ENCODE measurements around the gene CD81. TPM values are rescaled to one million over a fixed set of nuclear protein-coding genes. Genes with fewer than 3 reads are reported as not detected.

CD81 gene
- total RNA-seq, 1 experiment from 2014 or later, result 183 TPM

DNA sequence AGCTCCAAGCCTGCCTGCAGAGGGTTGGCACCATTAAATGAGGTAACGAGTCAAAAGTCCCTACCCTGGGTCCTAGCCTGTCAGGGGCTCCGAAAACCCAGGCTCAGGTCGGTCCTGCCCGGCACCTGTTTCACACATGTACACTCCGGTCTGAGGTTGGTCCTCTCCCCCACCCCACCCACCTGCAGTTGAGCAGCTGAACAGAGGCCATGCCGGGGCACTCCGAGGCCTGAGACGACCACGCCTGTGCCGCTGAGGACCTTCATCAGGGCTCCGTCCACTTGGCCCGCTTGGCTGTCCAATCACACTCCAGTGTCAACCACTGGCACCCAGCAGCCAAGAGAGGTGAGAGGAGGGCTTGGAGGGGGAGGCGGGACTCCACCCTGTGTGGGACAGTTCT is 25.0 kb downstream of the CD81 start:
- CTCF ChIA-PET, result interaction anchor here (0.6 to 3.5 kb wide), 6 partner anchors 11 to 1487 kb away, joined by 3 to 28 read pairs (median 6); no protein-coding TSS in a partner anchor

DNA sequence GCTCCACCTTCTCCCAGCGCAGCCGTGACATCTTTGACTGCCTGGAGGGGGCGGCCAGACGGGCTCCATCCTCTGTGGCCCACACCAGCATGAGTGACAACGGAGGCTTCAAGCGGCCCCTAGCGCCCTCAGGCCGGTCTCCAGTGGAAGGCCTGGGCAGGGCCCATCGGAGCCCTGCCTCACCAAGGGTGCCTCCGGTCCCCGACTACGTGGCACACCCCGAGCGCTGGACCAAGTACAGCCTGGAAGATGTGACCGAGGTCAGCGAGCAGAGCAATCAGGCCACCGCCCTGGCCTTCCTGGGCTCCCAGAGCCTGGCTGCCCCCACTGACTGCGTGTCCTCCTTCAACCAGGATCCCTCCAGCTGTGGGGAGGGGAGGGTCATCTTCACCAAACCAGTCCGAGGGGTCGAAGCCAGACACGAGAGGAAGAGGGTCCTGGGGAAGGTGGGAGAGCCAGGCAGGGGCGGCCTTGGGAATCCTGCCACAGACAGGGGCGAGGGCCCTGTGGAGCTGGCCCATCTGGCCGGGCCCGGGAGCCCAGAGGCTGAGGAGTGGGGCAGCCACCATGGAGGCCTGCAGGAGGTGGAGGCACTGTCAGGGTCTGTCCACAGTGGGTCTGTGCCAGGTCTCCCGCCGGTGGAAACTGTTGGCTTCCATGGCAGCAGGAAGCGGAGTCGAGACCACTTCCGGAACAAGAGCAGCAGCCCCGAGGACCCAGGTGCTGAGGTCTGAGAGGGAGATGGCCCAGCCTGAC is 26.0 kb downstream of the CD81 start:
- no peak for DNase-seq (ENCODE audit: unreplicated experiment)
- Mint-ChIP-seq H3K9me3 (ENCODE audit: unreplicated experiment) (no peaks in the 10 kb centered on the region), H3K27me3 (ENCODE audit: insufficient read depth, unreplicated experiment) (no peaks in the 10 kb centered on the region), H3K27ac (ENCODE audit: low read depth, unreplicated experiment) (no peak overlapping the region), H3K4me1 (ENCODE audit: insufficient read depth, unreplicated experiment) (no peaks in the 10 kb centered on the region), H3K4me3 (ENCODE audit: unreplicated experiment) (peak overlapping the region; percentile 46), H3K36me3 (ENCODE audit: insufficient read depth, unreplicated experiment) (peaks cover 21% of the 10 kb centered on the region)
- CTCF ChIA-PET, result interaction anchor here (0.6 to 1.9 kb wide), 5 partner anchors 17 to 749 kb away, joined by 3 to 11 read pairs (median 5); no protein-coding TSS in a partner anchor
- intact Hi-C loops (cut with micrococcal nuclease), result no loop called here
- TF ChIP-seq CTCF (IDR thresholded peaks at IDR 0.05; ENCODE audit: unreplicated experiment), result no peak
- POLR2A ChIA-PET, result no interaction called here
- BruUV-seq (replicated peaks), result no TSS peak

More for the DNA sequence above, 25.0 kb downstream of the CD81 start:
- intact Hi-C loops (cut with micrococcal nuclease), result no loop called here
- BruUV-seq (replicated peaks), result no TSS peak
- Mint-ChIP-seq H3K36me3 (ENCODE audit: insufficient read depth, unreplicated experiment) (peaks cover 27% of the 10 kb centered on the region), H3K4me3 (ENCODE audit: unreplicated experiment) (peak overlapping the region; percentile 86), H3K27ac (ENCODE audit: low read depth, unreplicated experiment) (peak overlapping the region; percentile 9), H3K9me3 (ENCODE audit: unreplicated experiment) (no peaks in the 10 kb centered on the region), H3K27me3 (ENCODE audit: insufficient read depth, unreplicated experiment) (no peaks in the 10 kb centered on the region), H3K4me1 (ENCODE audit: insufficient read depth, unreplicated experiment) (no peaks in the 10 kb centered on the region)
- no peak for DNase-seq (ENCODE audit: unreplicated experiment)
- POLR2A ChIA-PET, result interaction anchor here (3.1 to 3.2 kb wide), 2 partner anchors 11 to 24 kb away, joined by 13 to 30 read pairs; partner anchors contain the start of gene CD81
- no peak for TF ChIP-seq CTCF (IDR thresholded peaks at IDR 0.05; ENCODE audit: unreplicated experiment)

- H3K27ac Mint-ChIP-seq (ENCODE audit: low read depth, unreplicated experiment), result no peak overlapping the region
- no peaks in the 10 kb centered on the region for H3K27me3 Mint-ChIP-seq (ENCODE audit: insufficient read depth, unreplicated experiment)
- no TSS peak for BruUV-seq (replicated peaks)
- TF ChIP-seq CTCF (IDR thresholded peaks at IDR 0.05; ENCODE audit: unreplicated experiment), result no peak
- ChIA-PET POLR2A (interaction anchor here (1.0 kb wide), 1 partner anchor 27 kb away, joined by 3 read pairs; no protein-coding TSS in a partner anchor), CTCF (interaction anchor here (2.6 kb wide), 1 partner anchor 16 kb away, joined by 8 read pairs; no protein-coding TSS in a partner anchor)
- no peaks in the 10 kb centered on the region for H3K9me3 Mint-ChIP-seq (ENCODE audit: unreplicated experiment)
- no peaks in the 10 kb centered on the region for H3K4me1 Mint-ChIP-seq (ENCODE audit: insufficient read depth, unreplicated experiment)
- H3K36me3 Mint-ChIP-seq (ENCODE audit: insufficient read depth, unreplicated experiment), result peaks cover 19% of the 10 kb centered on the region
- intact Hi-C loops (cut with micrococcal nuclease), result no loop called here
- no peak overlapping the region for H3K4me3 Mint-ChIP-seq (ENCODE audit: unreplicated experiment)
- no peak for DNase-seq (ENCODE audit: unreplicated experiment)
Measured at GRCh38 chr11:2404735-2405196, 27.7 kb downstream of the CD81 start.

DNA sequence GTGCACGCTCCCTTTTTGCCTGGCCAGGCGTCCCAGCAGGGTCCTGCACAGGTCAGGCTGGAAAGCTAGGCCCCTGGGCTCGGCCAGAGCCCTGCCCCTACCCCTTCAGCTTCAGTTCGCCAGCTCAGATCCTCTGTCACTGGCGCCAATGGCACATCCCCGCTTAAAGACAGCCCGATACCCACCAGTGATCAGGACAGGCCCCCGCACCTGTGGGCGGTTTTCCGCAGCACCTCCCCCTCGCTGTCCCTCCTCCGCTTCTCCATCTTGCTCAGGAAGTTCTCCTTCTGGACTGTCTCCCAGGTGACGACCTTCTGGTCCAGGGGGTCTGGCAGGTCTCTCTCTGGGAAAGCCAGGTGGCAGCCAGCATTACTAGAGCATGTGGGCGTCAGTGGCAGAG is 29.3 kb downstream of the CD81 start:
- H3K4me3 Mint-ChIP-seq (ENCODE audit: unreplicated experiment), result no peak overlapping the region
- CTCF ChIA-PET, result interaction anchor here (2.6 kb wide), 1 partner anchor 14 kb away, joined by 8 read pairs; no protein-coding TSS in a partner anchor
- no peaks in the 10 kb centered on the region for H3K4me1 Mint-ChIP-seq (ENCODE audit: insufficient read depth, unreplicated experiment)
- DNase-seq (ENCODE audit: unreplicated experiment), result no peak
- H3K9me3 Mint-ChIP-seq (ENCODE audit: unreplicated experiment), result no peaks in the 10 kb centered on the region
- intact Hi-C loops (cut with micrococcal nuclease), result no loop called here
- no peak overlapping the region for H3K27ac Mint-ChIP-seq (ENCODE audit: low read depth, unreplicated experiment)
- POLR2A ChIA-PET, result no interaction called here
- peaks cover 10% of the 10 kb centered on the region for H3K36me3 Mint-ChIP-seq (ENCODE audit: insufficient read depth, unreplicated experiment)
- TF ChIP-seq CTCF (IDR thresholded peaks at IDR 0.05; ENCODE audit: unreplicated experiment), result no peak
- BruUV-seq (replicated peaks), result no TSS peak
- no peaks in the 10 kb centered on the region for H3K27me3 Mint-ChIP-seq (ENCODE audit: insufficient read depth, unreplicated experiment)
